HG03571 (cell line): ENCODE results near the gene TAMALIN.

Source experiments
- ATAC-seq: cut with Tn5 transposase; IDR thresholded peaks from one replicate; pipeline ENCODE4 v1.9.1; 2021; ENCODE audit not compliant: unreplicated experiment

TAMALIN gene

DNA sequence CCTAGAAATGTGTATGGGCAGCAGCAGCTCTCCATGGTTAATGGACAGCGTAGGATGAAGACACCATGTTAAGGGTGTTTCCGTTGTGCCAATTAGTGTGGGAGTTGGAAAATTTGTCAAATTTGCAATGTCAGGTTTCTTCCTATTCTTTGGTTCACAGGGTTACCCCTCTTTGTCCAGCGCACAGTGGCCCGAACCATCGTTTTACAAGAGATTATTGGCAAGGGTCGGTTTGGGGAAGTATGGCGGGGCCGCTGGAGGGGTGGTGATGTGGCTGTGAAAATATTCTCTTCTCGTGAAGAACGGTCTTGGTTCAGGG is 26.0 kb upstream of the TAMALIN start:
- ATAC-seq = no peak

DNA sequence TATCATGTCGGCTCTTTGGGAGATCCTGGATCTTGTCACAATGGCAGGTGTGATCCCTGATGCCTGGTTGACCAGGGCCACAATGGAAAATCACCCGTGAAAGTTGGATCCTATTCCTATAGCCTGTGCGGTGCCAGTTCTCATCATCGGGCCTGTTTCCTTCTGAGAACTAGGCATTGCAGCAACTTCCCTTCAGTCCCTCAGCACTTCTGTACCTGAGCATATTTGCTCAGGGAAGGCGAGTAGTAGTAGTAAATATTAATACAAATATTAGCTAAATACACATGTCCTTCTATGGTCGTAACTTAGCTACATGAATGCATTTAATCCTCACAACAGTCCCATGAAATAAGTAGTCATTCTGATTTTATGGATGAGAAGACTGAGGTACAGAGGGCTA is 22.1 kb upstream of the TAMALIN start:
- ATAC-seq = no peak

DNA sequence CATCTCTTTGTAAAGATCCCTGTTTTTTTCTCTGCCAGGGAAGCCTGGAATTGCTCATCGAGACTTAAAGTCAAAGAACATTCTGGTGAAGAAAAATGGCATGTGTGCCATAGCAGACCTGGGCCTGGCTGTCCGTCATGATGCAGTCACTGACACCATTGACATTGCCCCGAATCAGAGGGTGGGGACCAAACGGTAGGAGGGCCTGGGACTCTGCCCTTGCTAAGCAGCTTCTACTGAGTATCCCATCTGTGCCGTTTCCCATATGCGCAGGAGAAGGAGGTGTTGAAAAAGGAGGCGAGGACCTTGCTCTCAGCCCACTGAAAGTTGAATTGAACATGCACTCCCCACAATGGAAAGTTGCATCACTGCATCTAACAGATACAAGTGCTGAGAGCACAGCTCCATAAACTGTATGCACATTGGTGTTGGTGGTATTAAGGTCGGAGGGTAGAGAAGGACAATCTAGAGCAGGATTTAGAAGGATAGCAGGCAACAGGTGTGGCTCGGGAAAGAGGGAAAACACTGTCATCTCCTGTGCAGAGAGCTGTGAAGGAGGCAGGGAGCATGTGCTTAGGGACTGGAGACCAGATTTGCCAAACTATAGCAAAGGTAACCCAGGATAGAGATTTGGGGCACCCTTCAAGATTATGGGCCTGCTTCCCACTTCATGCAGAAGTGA is 21.5 kb upstream of the TAMALIN start:
- no peak for ATAC-seq

DNA sequence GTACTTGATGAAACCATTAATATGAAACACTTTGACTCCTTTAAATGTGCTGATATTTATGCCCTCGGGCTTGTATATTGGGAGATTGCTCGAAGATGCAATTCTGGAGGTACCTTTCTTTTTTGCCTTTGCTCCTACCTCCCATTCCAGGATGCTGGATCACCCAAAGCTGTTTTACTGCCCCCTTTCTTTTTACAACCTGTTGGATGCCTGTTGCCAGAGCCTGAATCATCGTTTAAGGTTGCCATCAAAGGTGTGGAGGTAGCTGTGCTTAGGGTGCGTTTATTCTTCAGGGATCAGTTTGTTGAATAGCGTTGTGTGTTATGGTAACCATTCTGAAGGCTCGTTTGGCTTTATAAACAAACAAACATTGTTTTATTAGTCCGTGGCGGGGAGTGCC is 19.9 kb upstream of the TAMALIN start:
- no peak for ATAC-seq

DNA sequence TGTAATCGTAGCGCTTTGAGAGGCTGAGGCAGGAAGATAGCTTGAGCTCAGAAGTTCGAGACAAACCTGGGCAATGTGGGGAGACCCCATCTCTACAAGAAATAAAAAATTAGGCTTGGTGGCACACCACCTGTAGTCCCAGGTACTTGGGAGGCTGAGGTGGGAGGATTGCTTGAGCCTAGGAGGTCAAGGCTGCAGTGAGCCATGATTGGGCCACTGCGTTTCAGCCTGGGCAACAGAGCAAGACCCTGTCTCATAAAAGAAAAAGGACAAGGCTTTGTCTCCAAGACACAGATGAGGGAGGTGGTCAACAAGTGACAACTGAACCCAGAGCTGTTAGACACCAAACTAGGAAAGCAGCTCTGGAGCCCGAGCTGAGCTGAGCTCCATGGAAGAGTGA is 14.5 kb upstream of the TAMALIN start:
- ATAC-seq = no peak

DNA sequence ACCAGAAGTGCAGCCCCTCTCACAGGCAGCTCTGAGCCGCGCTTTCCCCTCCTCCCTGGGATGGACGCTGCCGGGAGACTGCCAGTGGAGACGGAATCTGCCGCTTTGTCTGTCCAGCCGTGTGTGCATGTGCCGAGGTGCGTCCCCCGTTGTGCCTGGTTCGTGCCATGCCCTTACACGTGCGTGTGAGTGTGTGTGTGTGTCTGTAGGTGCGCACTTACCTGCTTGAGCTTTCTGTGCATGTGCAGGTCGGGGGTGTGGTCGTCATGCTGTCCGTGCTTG is 12.3 kb upstream of the TAMALIN start:
- no peak for ATAC-seq

DNA sequence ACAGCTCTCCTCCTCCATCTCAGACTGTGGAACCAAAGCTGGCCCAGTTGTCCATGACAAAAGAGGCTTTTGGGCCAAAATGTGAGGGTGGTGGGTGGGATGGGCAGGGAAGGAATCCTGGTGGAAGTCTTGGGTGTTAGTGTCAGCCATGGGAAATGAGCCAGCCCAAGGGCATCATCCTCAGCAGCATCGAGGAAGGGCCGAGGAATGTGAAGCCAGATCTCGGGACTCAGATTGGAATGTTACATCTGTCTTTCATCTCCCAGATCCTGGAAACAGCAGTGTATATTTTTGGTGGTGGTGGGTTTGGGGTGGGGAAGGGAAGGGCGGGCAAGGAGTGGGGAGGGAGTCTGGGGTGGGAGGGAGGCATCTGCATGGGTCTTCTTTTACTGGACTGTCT is 11.8 kb upstream of the TAMALIN start:
- no peak for ATAC-seq

DNA sequence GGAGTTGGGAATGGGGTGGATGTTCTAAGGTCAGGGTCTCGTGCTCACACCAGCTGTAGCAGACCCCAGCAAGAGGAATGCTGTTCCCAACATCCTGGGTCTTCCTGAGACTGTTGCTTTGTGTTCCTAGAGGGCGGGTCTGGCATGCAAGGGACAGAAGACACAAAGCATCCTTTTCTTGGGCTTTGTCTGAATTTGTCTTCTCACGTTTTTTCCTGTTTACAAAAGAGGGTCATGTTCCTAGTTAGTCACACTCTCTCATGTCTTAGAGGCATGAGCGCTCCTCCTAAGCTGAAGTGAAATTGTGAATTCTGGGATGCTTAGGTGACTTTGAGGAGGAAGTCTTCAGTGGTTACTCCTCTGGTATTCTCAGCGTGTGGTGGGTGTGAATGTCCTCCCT is 9.6 kb upstream of the TAMALIN start:
- no peak for ATAC-seq

DNA sequence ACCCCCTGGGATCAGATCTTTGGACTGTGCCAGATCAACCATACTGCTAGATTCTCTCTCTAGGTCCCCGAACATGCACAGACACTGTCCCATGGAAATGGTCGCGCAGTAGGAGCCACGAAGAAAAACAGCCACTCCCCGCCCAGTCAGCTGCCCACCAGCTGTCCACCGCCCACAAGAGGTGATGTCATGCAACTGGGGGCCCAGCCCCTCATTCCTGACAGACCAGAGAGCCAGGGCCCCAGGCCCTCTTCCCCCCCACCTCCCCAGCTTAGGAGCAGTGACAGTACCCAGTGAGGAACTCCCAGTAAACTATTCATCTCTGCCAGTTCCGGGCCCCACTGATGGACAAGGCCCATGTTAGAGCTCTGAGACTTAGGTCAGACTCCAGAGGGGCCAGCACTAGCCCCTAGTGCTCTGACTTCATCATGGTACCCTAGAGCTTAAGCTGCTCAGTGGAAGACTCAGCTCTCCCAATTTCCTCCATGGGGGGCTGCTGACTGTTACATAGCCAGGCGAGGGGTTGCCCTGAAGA is 3.7 kb upstream of the TAMALIN start:
- no peak for ATAC-seq

DNA sequence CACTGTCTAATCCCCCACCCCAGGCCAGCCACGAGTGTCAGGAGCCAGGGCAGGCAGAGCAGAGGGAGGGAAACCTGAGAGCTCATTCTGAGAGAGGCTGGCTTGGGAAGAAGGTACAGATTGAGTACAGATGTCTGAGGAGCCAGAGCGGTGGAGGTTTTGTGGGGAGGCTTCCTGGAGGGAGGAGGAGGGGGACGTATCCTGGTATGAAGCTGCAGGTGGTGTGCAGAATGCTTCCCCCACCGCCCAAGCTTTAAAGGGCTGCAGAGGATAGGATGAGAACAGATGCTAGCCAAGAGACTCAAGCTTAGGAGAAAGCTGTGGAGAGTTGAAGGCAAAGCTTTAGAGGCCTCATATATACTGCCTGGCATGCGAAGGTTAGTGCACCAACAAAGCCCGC is 3.2 kb upstream of the TAMALIN start:
- ATAC-seq = no peak

DNA sequence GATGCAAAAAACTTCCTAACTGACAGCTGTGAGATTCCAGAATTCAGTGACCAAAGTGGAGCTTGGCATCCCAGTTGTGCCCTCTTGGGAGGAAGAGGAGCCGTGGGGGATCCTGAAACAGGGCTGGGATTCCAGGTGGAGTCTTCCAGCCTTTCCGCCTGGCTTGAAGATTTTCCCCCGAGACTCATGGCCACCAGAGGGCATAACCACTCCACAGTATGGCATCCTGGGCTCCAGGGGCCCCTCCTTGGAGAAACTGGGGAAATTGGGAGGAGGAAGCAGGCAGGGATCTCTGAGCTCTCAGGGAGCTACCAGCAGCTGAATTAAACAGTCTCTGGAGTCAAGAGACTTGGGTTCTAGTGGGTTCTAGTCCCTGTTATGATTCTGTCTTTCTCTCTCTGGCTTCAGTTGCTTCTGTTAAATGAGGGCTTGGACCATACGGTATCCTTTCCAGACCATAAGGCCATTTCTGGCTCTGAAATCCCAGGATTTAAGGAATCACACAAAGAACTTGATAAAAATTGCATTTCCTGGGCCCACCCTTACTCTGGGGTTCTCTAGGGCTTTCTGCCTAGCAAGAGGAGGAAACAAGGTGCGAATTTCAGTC is 2.6 kb upstream of the TAMALIN start:
- ATAC-seq = no peak

DNA sequence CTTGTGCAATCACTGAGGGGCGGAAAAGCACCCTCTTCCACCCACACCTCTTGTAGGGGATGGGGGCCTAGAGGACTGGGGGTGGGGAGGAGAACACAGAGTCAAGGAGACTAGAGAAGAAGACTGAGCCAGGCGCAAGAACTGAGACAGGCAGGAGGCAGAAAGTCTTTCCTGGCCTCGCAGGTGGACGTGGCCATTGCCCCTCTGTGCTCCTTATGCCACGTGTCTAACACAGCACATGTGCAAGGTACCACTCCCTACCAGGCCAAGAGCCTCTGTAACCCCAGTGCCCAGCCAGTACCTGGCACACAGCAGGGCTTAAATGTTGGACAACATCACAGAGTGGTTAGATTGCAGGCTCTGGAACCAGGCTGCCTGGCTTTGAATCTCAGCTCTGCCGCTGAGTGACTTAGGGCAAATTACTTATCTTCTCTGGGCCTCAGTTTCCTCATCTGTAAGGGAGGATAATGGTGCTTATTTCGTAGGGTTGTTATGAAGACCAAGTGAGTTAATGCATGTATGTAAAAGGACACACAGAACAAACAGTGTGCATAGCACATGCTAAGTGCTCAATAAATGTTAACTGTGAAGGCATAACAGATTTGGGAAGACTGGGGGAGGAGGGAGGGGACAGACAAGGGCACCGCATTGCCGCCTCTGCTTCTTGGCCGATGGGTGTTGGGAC is 1.4 kb upstream of the TAMALIN start:
- no peak for ATAC-seq

DNA sequence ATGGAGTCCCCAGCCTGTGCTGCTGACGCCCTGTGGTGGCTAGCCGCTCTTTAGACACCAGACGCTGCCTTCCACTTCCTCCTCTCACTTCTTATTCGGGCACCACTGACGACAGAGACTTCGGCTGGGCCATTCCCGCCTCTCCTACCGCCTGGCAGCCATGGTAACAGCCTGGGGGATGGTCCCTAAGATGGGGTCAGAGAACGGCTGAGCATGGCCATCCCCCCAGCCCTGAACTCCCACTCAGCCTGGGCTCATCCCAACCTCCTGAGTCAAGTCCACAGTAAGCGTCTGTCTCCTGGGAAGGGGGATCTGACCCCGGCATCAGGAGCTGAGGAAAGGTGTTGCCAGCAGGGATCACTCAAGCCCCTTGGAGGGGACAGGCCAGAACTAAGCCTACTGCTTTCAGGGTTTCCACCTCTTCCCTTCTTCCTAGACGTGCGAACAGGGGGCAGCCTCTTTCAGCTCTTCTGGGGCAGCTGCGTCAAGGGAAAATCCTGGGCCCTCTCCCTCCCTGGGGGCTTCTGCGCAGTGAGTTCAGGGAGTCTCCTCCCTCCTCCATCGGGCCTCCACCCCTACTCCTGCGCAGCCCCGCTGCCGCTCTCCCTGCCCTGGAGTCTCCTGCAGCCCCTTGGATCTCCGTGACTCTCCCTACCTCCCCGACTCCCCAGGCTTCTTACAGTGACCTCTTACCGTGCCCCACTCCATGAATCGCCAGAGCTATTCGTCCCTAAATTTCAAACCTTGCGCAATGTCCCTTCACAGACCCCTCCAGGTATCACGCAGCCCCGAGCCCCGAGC is 643 bp upstream of the TAMALIN start:
- ATAC-seq = peak; percentile 62

DNA sequence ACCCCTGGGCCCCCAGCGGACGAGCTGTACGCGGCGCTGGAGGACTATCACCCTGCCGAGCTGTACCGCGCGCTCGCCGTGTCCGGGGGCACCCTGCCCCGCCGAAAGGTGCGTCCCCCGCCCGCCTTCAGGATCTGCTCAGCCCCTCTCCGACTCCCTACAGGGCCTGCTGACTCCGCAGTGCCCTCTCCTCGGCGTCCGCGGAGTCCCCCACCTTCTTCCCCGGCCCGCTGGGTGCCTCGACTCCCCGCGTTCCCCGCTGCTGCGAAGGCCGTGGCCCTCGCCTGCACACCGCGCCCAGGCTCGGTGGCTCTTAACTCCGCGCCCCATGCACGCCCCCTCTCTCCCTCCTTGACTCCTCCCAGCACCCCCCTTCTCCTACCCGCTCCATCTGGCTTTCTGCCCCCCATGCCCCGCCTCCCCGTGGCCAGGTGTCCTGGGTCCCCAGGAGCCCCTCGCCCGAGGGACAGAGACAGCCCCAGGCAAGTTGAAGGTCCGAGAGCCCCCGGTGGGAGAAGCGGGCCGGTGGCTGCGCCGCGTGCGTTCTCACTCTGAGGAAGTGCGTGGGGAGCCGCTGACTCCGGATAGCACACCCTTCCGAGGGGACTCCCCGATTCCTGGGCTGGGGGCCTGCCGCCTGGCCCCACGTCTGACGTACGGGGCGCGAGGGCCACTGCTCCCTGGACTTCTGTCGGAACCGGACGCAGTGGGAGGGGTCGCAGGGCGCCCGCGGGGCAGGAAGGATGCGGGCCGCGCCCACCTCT is 594 bp downstream of the TAMALIN start:
- ATAC-seq = no peak

DNA sequence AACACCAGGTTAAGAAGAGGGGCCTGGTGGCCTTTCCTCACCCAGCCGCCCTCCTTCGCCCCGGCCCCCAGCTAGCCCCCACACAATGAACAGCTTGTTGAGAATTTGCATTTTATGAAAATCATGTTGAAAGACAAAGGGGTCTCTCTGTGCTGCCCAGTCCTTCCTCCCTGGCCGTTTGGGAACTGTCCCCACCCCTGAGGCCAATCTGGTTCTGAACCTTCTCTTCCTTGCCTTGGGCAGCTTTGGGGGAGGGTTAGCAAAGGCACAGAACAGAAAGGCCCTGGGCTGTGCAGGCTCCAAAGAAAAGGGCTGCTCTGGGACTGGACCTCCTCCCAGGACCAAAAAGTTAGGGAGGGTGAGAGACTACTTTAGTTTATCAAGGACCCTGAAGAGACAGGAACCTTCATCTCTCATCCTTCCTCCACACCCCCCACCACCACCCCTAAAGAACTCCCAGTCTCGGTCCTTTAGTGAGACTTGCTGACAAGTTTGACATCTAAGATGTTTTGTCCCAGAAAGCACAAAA is 1.3 kb downstream of the TAMALIN start:
- ATAC-seq = no peak

DNA sequence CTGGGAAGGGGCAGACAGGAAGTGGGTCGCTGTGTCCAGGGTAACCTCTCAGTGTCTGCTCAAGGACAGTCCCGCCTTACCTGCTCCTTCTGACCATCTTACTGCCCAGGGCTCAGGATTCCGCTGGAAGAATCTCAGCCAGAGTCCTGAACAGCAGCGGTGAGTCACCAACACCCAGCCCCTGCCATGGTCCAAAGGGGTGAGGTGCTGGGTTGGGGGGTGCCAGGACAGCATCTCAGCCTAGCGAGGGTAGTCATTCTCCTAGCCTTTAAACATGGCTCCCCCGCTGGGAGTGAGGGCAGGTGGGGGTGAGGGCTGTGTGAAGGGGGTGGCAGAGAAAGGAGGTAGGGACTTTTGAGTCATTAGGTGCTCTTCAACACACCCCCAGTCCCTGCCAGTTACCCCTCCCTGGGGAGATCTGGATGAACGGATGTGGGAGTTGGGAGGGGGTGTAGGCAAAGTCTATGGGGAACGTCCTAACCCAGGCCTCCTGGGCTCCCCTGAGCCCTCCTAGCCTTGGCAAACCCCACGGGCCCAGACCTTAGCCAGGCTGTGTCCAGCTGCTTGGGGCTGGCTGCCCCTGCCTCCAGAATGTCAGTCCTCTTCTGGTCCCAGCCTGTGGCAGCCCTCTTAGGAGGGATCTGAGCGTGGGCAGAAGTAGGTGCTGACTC is 2.5 kb downstream of the TAMALIN start:
- no peak for ATAC-seq

DNA sequence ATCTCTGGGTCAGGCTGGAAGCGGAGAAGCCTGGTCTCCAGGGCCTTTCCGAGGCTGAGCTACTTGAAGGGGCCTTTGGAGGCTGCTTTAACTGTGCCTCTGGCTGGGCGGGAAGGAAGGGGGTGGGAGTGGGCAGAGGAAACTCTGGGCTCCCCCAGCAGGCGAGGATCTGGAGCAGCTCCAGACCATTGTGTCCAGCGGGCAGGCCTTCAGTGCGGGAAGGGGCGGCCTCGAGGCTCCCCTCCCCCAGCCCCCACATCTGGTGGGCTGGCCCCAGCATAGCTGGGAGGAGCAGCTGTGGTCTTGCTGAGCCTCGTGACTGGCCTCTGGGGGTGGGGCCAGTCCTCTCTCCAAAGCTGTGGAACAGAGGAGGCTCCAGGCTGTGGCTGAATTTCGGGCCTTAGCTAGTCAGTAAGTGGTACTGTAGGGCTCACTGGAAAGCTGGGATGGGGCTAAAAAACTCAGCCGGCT is 3.4 kb downstream of the TAMALIN start:
- ATAC-seq = no peak

DNA sequence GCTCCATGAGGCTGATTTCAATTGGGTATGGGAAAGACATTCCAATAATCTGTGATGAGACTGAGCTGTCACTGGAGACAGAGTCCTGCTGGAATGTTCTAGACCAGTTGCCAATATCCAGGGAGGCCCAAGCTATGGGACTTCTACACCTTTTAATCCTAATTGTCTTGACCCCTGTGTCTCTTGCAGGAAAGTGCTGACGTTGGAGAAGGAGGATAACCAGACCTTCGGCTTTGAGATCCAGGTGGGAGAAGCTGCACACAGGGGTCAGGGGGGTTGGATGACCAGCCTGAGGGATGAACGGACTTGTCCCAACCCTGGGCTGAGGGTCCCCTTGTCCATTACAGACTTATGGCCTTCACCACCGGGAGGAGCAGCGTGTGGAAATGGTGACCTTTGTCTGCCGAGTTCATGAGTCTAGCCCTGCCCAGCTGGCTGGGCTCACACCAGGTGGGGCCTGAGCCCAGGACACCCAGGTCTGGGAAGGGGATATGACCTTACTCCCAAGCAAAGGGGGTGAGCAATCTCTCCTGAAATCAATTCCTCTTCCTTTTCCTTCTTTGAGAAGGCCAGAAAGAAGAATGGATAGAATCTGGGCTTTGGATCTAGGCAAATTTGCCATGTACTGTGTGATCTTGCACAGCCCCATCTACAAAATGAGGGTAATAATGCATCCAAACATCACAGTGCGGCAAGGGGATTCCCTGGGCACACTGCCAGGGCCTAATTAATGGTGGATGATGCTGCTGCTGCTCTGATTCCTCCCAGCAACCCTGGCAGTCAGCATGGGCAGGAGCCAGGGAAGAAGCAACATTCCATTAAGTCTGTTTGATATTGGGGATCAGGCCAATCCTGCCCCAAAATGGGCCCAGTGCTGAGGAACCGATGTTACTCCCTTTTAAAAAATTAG is 4.2 kb downstream of the TAMALIN start:
- ATAC-seq = no peak

DNA sequence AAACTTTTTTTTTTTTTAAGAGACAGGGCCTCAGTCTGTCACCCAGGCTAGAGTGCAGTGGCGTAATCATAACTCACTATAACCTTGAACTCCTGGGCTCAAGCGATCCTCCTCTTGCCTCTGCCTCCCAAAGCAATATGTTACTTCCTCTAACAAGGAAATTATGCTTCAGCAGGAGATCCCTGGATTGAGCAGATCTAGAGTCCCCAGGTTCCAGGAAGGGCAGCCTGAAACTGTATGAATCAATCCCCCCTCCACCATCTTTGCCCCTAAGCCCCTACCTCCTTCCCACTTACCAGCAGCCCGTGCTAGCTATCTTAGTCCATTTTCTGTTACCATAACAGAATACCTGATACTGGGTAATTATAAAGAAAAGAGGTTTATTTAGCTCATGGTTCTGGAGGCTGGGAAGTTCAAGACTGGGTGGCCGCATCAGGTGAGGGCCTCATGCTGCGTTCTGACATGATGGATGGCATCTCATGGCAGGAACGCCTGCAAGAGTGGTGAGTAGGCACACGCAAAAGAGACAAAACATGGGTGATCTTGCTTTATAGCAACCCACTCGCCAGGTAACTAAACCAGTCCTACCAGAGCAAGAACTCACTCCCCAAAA is 5.0 kb downstream of the TAMALIN start:
- no peak for ATAC-seq
